ENCODE measurements around the gene CASR. TPM values are rescaled to one million over a fixed set of nuclear protein-coding genes. Genes with fewer than 3 reads are reported as not detected.

Gene CASR
- total and polyA plus RNA-seq, 9 donors = 0.08 to 2.6 (median 0.22) TPM

GRCh38 chr3:122310361-122310760 is 126.9 kb downstream of the CASR start:
- no peaks in the 10 kb centered on the region for H3K9me3 ChIP-seq
- 35 to 50% (median 48%) methylated on average over 1 of the region's 1 CpG for whole genome bisulfite sequencing, 3 donors
- no peak for TF ChIP-seq EP300 (IDR thresholded peaks at IDR 0.05)
- no peak for TF ChIP-seq POLR2A (IDR thresholded peaks at IDR 0.05)
- TF ChIP-seq, protein P1, sequence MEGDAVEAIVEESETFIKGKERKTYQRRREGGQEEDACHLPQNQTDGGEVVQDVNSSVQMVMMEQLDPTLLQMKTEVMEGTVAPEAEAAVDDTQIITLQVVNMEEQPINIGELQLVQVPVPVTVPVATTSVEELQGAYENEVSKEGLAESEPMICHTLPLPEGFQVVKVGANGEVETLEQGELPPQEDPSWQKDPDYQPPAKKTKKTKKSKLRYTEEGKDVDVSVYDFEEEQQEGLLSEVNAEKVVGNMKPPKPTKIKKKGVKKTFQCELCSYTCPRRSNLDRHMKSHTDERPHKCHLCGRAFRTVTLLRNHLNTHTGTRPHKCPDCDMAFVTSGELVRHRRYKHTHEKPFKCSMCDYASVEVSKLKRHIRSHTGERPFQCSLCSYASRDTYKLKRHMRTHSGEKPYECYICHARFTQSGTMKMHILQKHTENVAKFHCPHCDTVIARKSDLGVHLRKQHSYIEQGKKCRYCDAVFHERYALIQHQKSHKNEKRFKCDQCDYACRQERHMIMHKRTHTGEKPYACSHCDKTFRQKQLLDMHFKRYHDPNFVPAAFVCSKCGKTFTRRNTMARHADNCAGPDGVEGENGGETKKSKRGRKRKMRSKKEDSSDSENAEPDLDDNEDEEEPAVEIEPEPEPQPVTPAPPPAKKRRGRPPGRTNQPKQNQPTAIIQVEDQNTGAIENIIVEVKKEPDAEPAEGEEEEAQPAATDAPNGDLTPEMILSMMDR (IDR thresholded peaks at IDR 0.05) = no peak
- H3K4me3 ChIP-seq = no peak overlapping the region
- H3K4me1 ChIP-seq (ENCODE audit: insufficient read depth) = peaks cover 2% of the 10 kb centered on the region
- intact Hi-C loops (cut with DNase I) = no loop called here
- H3K36me3 ChIP-seq = no peaks in the 10 kb centered on the region
- H3K27me3 ChIP-seq = no peaks in the 10 kb centered on the region
- DNase-seq = no peak
- no peak overlapping the region for H3K27ac ChIP-seq

DNA sequence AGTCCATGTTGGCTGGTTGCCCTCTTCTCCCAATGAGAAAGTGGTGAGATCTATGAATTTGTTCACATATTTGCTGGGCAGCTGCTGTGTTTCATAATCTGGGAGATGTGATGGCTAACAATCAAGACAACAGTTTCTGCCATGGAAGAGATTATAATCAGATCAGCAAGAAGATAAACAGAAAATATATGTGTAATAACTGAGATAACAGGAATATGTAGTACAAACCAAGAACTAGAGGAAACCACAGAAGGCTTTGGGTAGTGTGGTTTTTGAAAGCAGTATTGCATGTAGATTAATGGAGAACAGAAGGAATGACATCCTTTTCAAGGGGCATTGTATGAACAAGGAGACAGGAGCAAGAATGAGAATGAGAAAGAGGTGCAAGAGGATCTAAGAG is 129.4 kb downstream of the CASR start:
- no peak for DNase-seq
- Histone ChIP-seq H3K4me1 (ENCODE audit: insufficient read depth) (no peaks in the 10 kb centered on the region), H3K9me3 (no peaks in the 10 kb centered on the region), H3K36me3 (no peaks in the 10 kb centered on the region), H3K4me3 (no peak overlapping the region), H3K27ac (no peak overlapping the region), H3K27me3 (no peaks in the 10 kb centered on the region)
- intact Hi-C loops (cut with DNase I) = no loop called here
- no peak for TF ChIP-seq POLR2A (IDR thresholded peaks at IDR 0.05)
- TF ChIP-seq, protein P1 (IDR thresholded peaks at IDR 0.05) = no peak
- no peak for TF ChIP-seq EP300 (IDR thresholded peaks at IDR 0.05)

DNA sequence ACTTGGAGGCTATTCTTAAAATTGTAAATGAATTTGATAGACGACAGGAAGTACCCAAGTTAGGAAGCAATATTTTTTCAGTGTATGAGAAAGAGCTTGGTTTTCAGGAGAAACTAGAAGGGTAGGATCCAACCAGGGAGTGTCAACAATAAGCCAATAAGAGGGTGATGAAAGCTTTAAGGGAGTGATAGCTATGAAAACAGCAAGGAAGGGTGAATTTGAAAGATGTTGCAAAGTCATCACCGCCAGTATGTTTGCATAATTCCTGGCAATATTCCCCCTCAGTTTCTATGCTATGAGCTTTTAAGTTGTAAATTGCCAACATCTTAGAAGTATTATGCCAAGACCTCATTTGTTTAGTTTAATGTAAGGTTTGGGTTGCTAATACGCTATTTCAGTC is 129.8 kb downstream of the CASR start:
- DNase-seq = no peak
- H3K36me3 ChIP-seq = no peaks in the 10 kb centered on the region
- H3K4me1 ChIP-seq (ENCODE audit: insufficient read depth) = no peaks in the 10 kb centered on the region
- intact Hi-C loops (cut with DNase I) = no loop called here
- H3K4me3 ChIP-seq = no peak overlapping the region
- no peaks in the 10 kb centered on the region for H3K27me3 ChIP-seq
- no peak overlapping the region for H3K27ac ChIP-seq
- 80 to 88% (median 81%) methylated on average over 3 of the region's 3 CpGs for WGBS, 3 donors
- TF ChIP-seq EP300 (IDR thresholded peaks at IDR 0.05) = no peak
- TF ChIP-seq, protein P1 (IDR thresholded peaks at IDR 0.05) = no peak
- TF ChIP-seq POLR2A (IDR thresholded peaks at IDR 0.05) = no peak
- no peaks in the 10 kb centered on the region for H3K9me3 ChIP-seq

- H3K36me3 ChIP-seq = no peaks in the 10 kb centered on the region
- intact Hi-C loops (cut with DNase I) = no loop called here
- no peak overlapping the region for H3K27ac ChIP-seq
- H3K27me3 ChIP-seq = no peaks in the 10 kb centered on the region
- no peaks in the 10 kb centered on the region for H3K9me3 ChIP-seq
- no peak overlapping the region for H3K4me3 ChIP-seq
- DNase-seq = no peak
- 81 to 88% (median 88%) methylated on average over 2 of the region's 2 CpGs for WGBS, 3 donors
- H3K4me1 ChIP-seq (ENCODE audit: insufficient read depth) = no peaks in the 10 kb centered on the region
- TF ChIP-seq EP300 (IDR thresholded peaks at IDR 0.05) = no peak
- TF ChIP-seq, protein P1 (IDR thresholded peaks at IDR 0.05) = no peak
- TF ChIP-seq POLR2A (IDR thresholded peaks at IDR 0.05) = no peak
Measured at GRCh38 chr3:122314228-122314876, 130.9 kb downstream of the CASR start.

Measured in ovary (tissue), 9 donors.